ENCODE data around the gene FEN1. TPM values are rescaled to one million over a fixed set of nuclear protein-coding genes. Genes with fewer than 3 reads are reported as not detected.
A peak's percentile ranks its signal among the peaks of the same experiment; 100 is the strongest.

Gene FEN1
- total and polyA plus RNA-seq, 7 donors: 5.7 to 30.3 (median 10.3) TPM

GRCh38 chr11:61787928-61788491 is 4.7 kb upstream of the FEN1 start:
- Histone ChIP-seq H3K9me3 (no peaks in the 10 kb centered on the region), H3K36me3 (ENCODE audit: insufficient read depth in 1 of 2, low read depth in 1 of 2) (peaks cover 6 to 61% of the 10 kb centered on the region in 2 donors), H3K4me3 (no peak overlapping the region), H3K4me1 (peaks cover 9% of the 10 kb centered on the region), H3K27me3 (ENCODE audit: insufficient read depth in 3 of 3, low read length in 2 of 3) (no peaks in the 10 kb centered on the region), H3K27ac (no peak overlapping the region)
- peak in 1 of 2 donors; percentile 19 for DNase-seq
- no peak for ATAC-seq
- TF ChIP-seq CTCF (IDR thresholded peaks at IDR 0.05): peak; percentile 8
- intact Hi-C loops (cut with DNase I): no loop called here
- WGBS, 3 donors: 54 to 58% (median 58%) methylated on average over 9 of the region's 9 CpGs

GRCh38 chr11:61791737-61792309 is 888 bp upstream of the FEN1 start:
- Histone ChIP-seq H3K27ac (peak overlapping the region; percentile 97), H3K4me3 (peak overlapping the region; percentile 86), H3K27me3 (ENCODE audit: insufficient read depth in 3 of 3, low read length in 2 of 3) (no peaks in the 10 kb centered on the region), H3K4me1 (peaks cover 17% of the 10 kb centered on the region), H3K9me3 (no peaks in the 10 kb centered on the region), H3K36me3 (ENCODE audit: insufficient read depth in 1 of 2, low read depth in 1 of 2) (peaks cover 6 to 45% of the 10 kb centered on the region in 2 donors)
- ATAC-seq (peak; percentile 47 to 73 (median 58)), DNase-seq (peak; percentile 61 to 74)
- TF ChIP-seq CTCF (IDR thresholded peaks at IDR 0.05): no peak
- intact Hi-C loops (cut with DNase I): loop anchor here (5.0 to 10.0 kb wide), 3 partner anchors 100 to 163 kb away; partner anchors contain the start of genes BEST1 (in 1 of the 2) and FADS3 (in 1 of the 2)
- WGBS, 3 donors: 2 to 4% (median 3%) methylated on average over 14 of the region's 14 CpGs

GRCh38 chr11:61793083-61793828 is 545 bp downstream of the FEN1 start:
- TF ChIP-seq CTCF (IDR thresholded peaks at IDR 0.05): no peak
- ATAC-seq (peak in 3 of 4 donors; percentile 21 to 30 (median 23)), DNase-seq (peak in 1 of 2 donors; percentile 44)
- Histone ChIP-seq H3K4me3 (peak overlapping the region; percentile 86), H3K27ac (peak overlapping the region; percentile 97), H3K36me3 (ENCODE audit: insufficient read depth in 1 of 2, low read depth in 1 of 2) (peaks cover 6 to 30% of the 10 kb centered on the region in 2 donors), H3K4me1 (peaks cover 20% of the 10 kb centered on the region), H3K9me3 (no peaks in the 10 kb centered on the region), H3K27me3 (ENCODE audit: insufficient read depth in 3 of 3, low read length in 2 of 3) (no peaks in the 10 kb centered on the region)
- WGBS, 3 donors: 3 to 4% (median 4%) methylated on average over 29 of the region's 29 CpGs
- intact Hi-C loops (cut with DNase I): loop anchor here (5.0 to 10.0 kb wide), 3 partner anchors 99 to 162 kb away; partner anchors contain the start of genes BEST1 (in 1 of the 2) and FADS3 (in 1 of the 2)

- Histone ChIP-seq H3K4me1 (peaks cover 20% of the 10 kb centered on the region), H3K36me3 (ENCODE audit: insufficient read depth in 1 of 2, low read depth in 1 of 2) (peaks cover 6 to 25% of the 10 kb centered on the region in 2 donors), H3K27me3 (ENCODE audit: insufficient read depth in 3 of 3, low read length in 2 of 3) (no peaks in the 10 kb centered on the region), H3K9me3 (no peaks in the 10 kb centered on the region), H3K4me3 (no peak overlapping the region), H3K27ac (no peak overlapping the region)
- TF ChIP-seq CTCF (IDR thresholded peaks at IDR 0.05): no peak
- peak in 1 of 2 donors; percentile 11 for DNase-seq
- 48 to 73% (median 58%) methylated on average over 3 of the region's 3 CpGs for WGBS, 3 donors
- intact Hi-C loops (cut with DNase I): loop anchor here (5.0 to 10.0 kb wide), 3 partner anchors 98 to 161 kb away; partner anchors contain the start of genes BEST1 (in 1 of the 2) and FADS3 (in 1 of the 2)
- ATAC-seq: no peak
Observed at GRCh38 chr11:61793829-61794204, 1.1 kb downstream of the FEN1 start.
